CD4-positive, alpha-beta T cell treated with Interleukin-10 for 1 hour (primary cell): ENCODE measurements around the gene MORN1.

Experiments used
- DNase-seq: peaks from one replicate; pipeline ENCODE4 v3.0.0-alpha.2; 2020

MORN1 gene

DNA sequence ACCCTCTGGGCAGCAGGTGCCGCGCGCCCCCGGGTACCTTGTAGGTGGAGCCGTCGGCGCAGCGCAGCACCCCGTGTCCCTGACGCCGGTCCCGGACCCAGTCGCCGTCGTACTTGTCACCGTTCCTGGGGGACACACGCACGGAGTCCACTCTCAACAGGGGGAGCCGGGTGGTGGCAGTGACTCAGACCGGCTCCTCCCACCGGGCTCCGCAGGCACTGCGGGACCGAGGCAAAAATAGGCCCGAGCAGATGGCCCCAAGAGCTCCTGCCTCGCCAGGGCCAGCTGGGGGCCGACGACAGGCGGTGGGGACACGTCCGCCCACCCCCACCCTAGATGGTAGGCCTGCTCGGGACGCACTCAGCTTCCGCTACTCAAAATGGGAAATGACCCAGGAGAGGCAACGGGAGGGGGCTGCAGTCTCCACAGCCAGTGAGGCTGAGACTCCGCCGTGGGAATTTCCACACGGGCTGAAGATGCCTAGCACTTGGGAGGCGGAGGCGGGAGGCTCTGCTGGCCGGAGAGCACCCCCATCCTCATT, 6.3 kb downstream of the MORN1 start:
- no peak for DNase-seq

- DNase-seq = no peak
Measured at GRCh38 chr1:2384130-2384860, 7.1 kb downstream of the MORN1 start.

DNA sequence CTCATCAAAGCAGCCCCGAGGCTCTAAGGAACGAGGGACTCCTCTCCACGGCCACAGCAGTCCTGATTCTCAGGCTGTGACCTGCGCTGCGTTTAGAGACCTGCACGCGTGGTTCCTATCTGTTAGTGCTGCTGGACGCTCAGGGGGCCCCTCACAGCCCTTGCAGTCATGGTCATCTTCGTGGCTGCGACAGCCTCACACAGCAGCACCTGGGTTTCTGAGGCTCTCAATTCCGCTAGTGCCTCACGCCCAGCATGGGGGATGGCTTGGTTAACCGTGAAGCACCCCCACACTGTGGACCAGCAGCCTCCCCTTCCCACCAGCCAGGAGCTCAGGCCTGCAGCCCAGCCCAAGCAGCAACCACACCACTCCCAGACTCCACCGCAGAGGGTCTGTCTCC, 7.8 kb downstream of the MORN1 start:
- no peak for DNase-seq

- DNase-seq = peak; percentile 23
Measured at GRCh38 chr1:2382621-2383361, 8.6 kb downstream of the MORN1 start.

DNA sequence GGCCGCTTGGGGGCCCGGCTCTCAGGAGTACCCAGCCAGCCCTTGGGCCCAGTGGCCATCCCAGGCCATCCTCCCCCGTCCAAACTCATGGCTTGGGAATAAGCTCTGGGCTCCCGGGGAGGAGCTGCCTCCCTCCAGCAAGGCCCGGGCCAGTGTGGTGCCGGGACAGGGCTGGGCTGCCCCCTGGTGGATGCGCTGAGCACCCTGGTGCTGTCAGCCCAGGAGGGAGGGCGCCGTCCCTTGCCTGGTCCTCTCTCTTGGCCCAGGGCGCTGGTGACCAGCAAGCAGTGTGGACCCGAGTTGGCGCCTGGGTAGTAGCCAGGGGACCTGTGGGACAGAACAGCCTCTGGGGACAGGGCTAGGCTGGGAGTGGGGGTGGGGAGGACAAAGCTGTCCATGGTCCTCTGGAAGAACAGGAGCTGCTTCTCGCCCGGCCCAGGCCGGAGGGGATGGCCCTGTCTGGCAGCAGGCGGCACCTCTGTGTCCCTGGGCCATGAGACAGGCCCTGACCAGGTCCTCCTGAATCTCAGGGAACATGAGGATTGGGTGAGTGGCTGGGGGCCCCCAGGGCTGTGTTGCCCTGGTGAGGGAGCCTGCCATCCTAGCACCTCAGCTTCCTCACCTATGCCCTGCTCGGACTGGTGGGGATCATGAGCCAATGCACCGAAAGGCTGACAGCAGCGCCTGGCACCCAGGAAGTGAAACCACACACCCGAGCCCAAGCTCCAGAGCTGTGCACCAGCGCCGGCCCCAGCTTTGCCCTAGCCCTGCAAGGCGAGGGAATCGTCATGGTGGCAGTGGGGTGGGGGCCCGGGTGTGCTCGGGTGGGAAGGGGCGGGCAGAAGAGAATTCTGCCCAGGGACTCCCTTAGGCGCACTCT, 9.4 kb downstream of the MORN1 start:
- peak; percentile 77 for DNase-seq

DNA sequence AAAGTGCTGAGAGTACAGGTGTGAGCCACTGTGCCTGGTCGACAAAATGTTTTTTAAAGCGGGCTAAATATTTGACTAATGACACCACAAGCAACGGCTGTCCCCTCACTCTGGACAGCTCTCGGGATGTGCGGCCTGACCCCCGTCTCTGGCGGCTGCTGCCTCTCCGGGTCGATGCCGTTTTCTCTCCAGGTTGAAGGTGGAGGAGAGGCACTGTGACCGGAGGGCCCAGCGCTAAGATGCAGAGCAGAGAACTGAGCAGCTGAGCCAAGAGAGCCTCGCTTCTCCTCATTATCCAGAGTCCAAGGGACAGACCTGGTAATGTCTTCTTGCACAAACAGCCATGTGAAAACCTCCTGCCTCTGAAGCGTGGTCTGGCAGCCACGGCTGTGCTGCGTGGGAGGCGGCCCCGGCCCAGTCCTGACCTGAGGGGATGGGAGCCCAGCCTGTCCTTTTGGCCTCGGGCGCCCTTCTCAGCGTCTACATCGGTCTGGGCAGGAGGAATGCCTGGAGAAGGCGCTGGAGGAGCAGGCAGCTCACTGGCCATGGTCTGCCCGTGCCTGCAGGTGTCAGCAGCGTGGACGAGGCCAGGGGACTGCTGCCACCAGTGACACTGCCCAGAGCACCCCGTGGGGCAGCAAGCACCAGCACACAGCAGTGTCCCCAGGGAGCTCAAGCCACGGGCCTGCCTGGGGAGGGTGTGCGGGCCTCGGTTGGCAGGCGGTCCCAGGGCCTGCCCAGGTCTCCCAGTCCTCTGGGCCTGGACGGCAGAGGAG, 10.3 kb downstream of the MORN1 start:
- DNase-seq = no peak

GRCh38 chr1:2379733-2380404, 11.5 kb downstream of the MORN1 start:
- DNase-seq = no peak

DNA sequence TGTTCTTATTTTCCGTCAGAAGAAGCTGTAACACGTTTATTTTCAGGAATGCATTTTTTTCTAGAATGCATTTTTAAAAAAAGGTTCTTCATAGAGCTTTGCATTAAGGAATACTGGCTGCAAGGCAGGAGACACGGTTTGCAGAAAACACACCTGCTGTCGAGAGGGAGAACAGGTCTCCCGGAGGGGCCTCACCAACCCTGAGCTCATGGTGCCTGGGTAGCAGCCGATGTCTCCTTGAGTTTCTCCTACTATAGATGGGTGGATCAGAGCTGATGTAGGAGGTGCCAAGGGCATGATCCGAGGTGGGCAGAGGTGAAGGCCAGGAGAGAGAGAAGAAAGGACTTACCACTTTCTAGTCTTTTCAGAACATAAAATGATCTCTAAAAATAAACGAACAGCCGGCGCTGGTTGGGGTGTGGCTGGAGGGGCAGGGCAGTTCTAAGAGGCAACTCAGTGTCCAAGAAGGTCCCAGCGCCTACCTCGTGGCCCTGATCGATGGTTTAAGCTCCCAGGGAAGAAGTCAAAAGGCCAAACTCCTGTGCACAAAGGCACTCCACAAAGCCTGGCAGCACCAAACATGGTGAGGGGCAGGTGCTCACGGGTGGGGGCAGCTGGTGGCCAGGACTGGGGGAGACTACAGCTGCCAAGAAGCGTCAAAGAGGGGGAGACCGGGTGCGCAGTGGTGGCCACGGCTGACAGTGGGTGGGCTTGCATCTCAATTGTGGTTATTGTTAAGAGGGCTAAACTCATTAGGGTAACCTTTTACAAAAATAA, 12.2 kb downstream of the MORN1 start:
- no peak for DNase-seq

DNA sequence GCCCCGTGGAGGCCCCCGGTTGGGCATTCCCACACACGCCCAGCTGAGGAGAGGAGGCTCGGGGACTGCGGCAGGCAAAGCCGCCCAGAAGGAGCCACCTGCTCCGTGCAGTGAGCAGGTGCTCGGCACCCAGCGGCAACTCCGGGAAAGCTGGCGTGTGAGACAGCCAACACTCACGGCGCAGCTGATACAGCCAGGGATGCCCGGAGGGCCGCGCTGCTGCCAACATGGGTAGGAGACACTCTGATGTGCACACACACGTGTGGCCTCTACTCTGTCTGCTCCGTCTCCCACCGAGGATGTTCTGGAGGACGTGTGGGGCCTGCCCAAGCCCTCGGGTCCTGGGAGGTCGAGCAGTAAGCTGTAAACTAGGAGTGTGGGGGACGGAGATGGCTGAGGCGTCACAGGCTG, 12.9 kb downstream of the MORN1 start:
- no peak for DNase-seq

GRCh38 chr1:2377751-2378440, 13.5 kb downstream of the MORN1 start:
- DNase-seq = no peak

- DNase-seq = no peak
Measured at GRCh38 chr1:2376931-2377672, 14.3 kb downstream of the MORN1 start.

GRCh38 chr1:2376261-2376741, 15.1 kb downstream of the MORN1 start:
- DNase-seq = no peak

- DNase-seq = no peak
Measured at GRCh38 chr1:2375923-2376260, 15.5 kb downstream of the MORN1 start.

GRCh38 chr1:2375246-2375922, 16.0 kb downstream of the MORN1 start:
- no peak for DNase-seq

GRCh38 chr1:2374252-2375155, 16.9 kb downstream of the MORN1 start:
- DNase-seq = no peak

GRCh38 chr1:2373551-2374251, 17.7 kb downstream of the MORN1 start:
- no peak for DNase-seq
